ENCODE results near the gene PCSK5. TPM values are rescaled to one million over a fixed set of nuclear protein-coding genes. Genes with fewer than 3 reads are reported as not detected.

The PCSK5 gene
- total and polyA plus RNA-seq, 2 experiments from 2014 or later = 59.1 to 71.7 TPM

DNA sequence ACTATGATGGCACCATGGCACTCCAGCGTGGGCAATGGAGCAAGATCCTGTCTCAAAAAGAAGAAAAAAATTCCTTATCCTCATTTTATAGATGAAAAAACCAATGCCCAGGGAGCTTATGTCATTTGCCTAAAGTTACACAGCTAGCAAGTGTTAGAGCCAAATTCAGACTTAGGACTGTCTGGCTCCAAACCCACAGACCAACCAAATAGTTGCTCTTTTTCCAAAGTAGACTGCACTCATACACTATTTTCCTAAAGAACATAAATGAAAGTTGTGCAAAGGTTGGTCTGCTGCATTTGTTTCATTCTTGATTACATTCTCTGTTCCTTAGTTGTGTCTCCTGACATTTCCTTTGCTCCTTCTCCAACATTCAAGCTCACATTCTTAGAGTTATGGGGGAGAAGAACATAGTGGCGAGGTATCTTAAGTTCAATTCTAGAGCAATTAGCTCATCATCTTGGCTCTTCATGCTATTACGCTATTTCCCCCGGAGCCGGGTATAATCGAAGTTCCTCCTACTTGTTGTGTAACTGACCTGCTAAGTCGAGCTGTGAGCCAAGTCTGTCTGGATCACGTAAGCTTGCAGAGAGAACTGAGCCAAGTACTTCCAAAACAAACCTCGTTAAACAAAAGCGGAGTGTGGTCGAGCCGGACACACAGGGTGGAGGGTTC, 365.4 kb downstream of the PCSK5 start:
- H4K20me1 ChIP-seq (ENCODE audit: insufficient read depth, poor library complexity, severe bottlenecking) = no peaks in the 10 kb centered on the region
- peak; percentile 62 for DNase-seq (ENCODE audit: low spot score)
- no peak overlapping the region for H3K4me2 ChIP-seq
- no peaks in the 10 kb centered on the region for H3K9me3 ChIP-seq (ENCODE audit: low read depth)
- no peaks in the 10 kb centered on the region for H3K4me1 ChIP-seq (ENCODE audit: insufficient read depth)
- no peaks in the 10 kb centered on the region for H3K79me2 ChIP-seq
- no peak overlapping the region for H2AFZ ChIP-seq
- WGBS (ENCODE audit: low lambda C conversion rate, missing lambda C conversion rate) = 65% methylated on average over 12 of the region's 12 CpGs
- H3K9me2 ChIP-seq (replicated peaks; ENCODE audit: insufficient read depth) = no peaks in the 10 kb centered on the region
- no peaks in the 10 kb centered on the region for H3K36me3 ChIP-seq (replicated peaks; ENCODE audit: insufficient read depth, low read depth)
- H3K27me3 ChIP-seq = no peaks in the 10 kb centered on the region
- TF ChIP-seq, protein P1, sequence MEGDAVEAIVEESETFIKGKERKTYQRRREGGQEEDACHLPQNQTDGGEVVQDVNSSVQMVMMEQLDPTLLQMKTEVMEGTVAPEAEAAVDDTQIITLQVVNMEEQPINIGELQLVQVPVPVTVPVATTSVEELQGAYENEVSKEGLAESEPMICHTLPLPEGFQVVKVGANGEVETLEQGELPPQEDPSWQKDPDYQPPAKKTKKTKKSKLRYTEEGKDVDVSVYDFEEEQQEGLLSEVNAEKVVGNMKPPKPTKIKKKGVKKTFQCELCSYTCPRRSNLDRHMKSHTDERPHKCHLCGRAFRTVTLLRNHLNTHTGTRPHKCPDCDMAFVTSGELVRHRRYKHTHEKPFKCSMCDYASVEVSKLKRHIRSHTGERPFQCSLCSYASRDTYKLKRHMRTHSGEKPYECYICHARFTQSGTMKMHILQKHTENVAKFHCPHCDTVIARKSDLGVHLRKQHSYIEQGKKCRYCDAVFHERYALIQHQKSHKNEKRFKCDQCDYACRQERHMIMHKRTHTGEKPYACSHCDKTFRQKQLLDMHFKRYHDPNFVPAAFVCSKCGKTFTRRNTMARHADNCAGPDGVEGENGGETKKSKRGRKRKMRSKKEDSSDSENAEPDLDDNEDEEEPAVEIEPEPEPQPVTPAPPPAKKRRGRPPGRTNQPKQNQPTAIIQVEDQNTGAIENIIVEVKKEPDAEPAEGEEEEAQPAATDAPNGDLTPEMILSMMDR (IDR thresholded peaks at IDR 0.05; ENCODE audit: poor library complexity) = no peak
- TF ChIP-seq EZH2 (IDR thresholded peaks at IDR 0.05; ENCODE audit: borderline replicate concordance) (no peak), EZH2phosphoT487 (IDR thresholded peaks at IDR 0.05; ENCODE audit: low read depth, severe bottlenecking, unreplicated experiment) (no peak)
- no peak overlapping the region for H3K27ac ChIP-seq
- H3K4me3 ChIP-seq = no peak overlapping the region

DNA sequence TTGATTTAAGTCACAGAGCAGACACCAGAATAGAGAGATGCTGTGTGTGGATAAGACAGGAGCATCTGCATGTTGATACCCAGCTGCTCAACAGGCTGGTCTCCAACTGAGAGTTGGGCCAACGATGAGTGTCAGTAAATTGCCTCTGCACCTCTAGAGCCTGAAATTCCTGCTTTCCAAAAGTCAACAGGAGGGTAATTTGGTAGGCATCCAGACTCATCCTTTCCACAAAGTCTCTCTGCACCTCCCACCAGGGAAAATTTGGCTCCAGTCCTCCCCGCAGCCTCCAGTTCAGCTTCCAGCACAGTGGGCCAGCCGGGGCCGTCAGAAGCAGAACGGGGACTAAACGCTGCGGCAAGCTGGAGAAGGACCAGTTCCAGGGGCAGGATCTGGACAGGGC, 366.8 kb downstream of the PCSK5 start:
- Histone ChIP-seq H3K27me3 (no peaks in the 10 kb centered on the region), H2AFZ (no peak overlapping the region), H3K36me3 (replicated peaks; ENCODE audit: insufficient read depth, low read depth) (no peaks in the 10 kb centered on the region), H3K9me3 (ENCODE audit: low read depth) (no peaks in the 10 kb centered on the region), H3K4me3 (no peak overlapping the region), H3K27ac (no peak overlapping the region), H4K20me1 (ENCODE audit: insufficient read depth, poor library complexity, severe bottlenecking) (no peaks in the 10 kb centered on the region), H3K79me2 (no peaks in the 10 kb centered on the region), H3K4me1 (ENCODE audit: insufficient read depth) (no peaks in the 10 kb centered on the region), H3K9me2 (replicated peaks; ENCODE audit: insufficient read depth) (no peaks in the 10 kb centered on the region), H3K4me2 (no peak overlapping the region)
- TF ChIP-seq, protein P1 (IDR thresholded peaks at IDR 0.05; ENCODE audit: poor library complexity) = no peak
- no peak for TF ChIP-seq EZH2 (IDR thresholded peaks at IDR 0.05; ENCODE audit: borderline replicate concordance)
- TF ChIP-seq EZH2phosphoT487 (IDR thresholded peaks at IDR 0.05; ENCODE audit: low read depth, severe bottlenecking, unreplicated experiment) = no peak
- WGBS (ENCODE audit: low lambda C conversion rate, missing lambda C conversion rate) = 95% methylated on average over 7 of the region's 7 CpGs
- no peak for DNase-seq (ENCODE audit: low spot score)

DNA sequence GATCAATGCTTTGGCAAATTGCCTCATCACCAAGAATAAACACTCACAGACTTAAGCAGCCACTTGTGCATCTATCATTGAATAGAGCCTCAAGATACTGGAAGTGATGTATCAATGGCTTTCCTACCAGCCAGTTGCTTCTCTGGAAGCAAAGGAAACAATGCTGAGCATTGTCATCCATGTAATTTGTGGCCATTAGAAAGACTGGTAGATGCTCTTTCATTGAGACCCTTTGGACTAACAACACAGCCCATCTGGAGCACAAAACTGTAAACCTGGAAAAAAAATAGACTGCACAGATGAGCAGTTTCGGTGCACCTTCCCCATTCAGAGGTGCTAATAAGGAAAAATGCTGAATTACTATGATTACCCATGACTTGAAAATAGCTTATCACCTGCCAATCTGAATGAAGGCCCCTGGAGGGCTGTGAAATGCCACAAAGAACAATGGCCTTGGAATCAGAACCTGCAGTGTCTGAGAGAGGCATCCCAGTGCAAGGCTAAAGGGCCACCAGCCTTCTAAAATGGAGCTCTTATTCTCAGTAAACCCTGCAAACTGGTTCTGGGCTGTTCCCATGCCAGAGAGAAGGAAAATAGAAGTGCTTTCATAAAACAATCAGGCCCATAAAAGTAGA, 376.3 kb downstream of the PCSK5 start:
- Histone ChIP-seq H3K9me3 (ENCODE audit: low read depth) (no peaks in the 10 kb centered on the region), H2AFZ (no peak overlapping the region), H3K27me3 (no peaks in the 10 kb centered on the region), H3K36me3 (replicated peaks; ENCODE audit: insufficient read depth, low read depth) (no peaks in the 10 kb centered on the region), H3K4me1 (ENCODE audit: insufficient read depth) (no peaks in the 10 kb centered on the region), H3K4me3 (no peak overlapping the region), H3K27ac (peak overlapping the region; percentile 20), H3K79me2 (no peaks in the 10 kb centered on the region), H3K4me2 (no peak overlapping the region), H3K9me2 (replicated peaks; ENCODE audit: insufficient read depth) (no peaks in the 10 kb centered on the region), H4K20me1 (ENCODE audit: insufficient read depth, poor library complexity, severe bottlenecking) (no peaks in the 10 kb centered on the region)
- 37% methylated on average over 1 of the region's 1 CpG for WGBS (ENCODE audit: low lambda C conversion rate, missing lambda C conversion rate)
- no peak for DNase-seq (ENCODE audit: low spot score)
- TF ChIP-seq EZH2phosphoT487 (IDR thresholded peaks at IDR 0.05; ENCODE audit: low read depth, severe bottlenecking, unreplicated experiment) (no peak), EZH2 (IDR thresholded peaks at IDR 0.05; ENCODE audit: borderline replicate concordance) (no peak)
- TF ChIP-seq, protein P1 (IDR thresholded peaks at IDR 0.05; ENCODE audit: poor library complexity) = no peak
